ENCODE data around the gene ABCE1. TPM values are rescaled to one million over a fixed set of nuclear protein-coding genes. Genes with fewer than 3 reads are reported as not detected.

The ABCE1 gene
- total and polyA plus RNA-seq, 4 donors: 12.8 to 43.9 (median 30.3) TPM

GRCh38 chr4:145066063-145066501 is 32.0 kb upstream of the ABCE1 start:
- Histone ChIP-seq H3K9me3 (ENCODE audit: control insufficient read depth, low read length) (no peaks in the 10 kb centered on the region), H3K27me3 (ENCODE audit: control insufficient read depth in 1 of 2, insufficient read depth in 2 of 2, low read length in 1 of 2) (no peaks in the 10 kb centered on the region), H3K27ac (ENCODE audit: low read depth in 1 of 2, low read length in 2 of 2) (no peak overlapping the region), H3K4me3 (ENCODE audit: low read length in 2 of 2) (no peak overlapping the region), H3K4me1 (ENCODE audit: control insufficient read depth in 1 of 2, insufficient read depth in 2 of 2, low read length in 2 of 2) (no peaks in the 10 kb centered on the region), H3K36me3 (ENCODE audit: control insufficient read depth in 1 of 2, insufficient read depth in 2 of 2, low read length in 1 of 2) (no peaks in the 10 kb centered on the region)
- ATAC-seq (ENCODE audit: low FRiP score): no peak
- DNase-seq: no peak
- WGBS, 2 donors: 63% methylated on average over 2 of the region's 2 CpGs
- intact Hi-C loops (cut with DNase I): no loop called here

DNA sequence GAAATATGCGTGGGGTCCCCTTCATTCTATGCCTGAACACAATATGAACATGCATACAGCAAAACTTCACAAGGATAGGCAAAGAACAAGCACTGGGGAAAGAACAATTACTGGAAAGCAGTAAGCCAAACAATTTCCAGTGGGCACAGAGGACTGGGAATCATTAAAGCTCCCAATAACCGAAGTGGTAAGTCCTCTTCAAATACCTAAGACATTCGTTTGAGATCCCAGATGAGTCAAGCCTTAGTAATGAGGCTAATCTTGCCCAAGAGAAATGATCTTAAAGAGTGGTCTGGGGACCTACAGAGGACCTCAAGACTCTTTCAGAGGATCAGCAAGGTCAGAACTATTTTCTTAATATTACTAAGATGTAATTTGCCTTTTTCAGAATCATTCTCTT is 28.8 kb upstream of the ABCE1 start:
- no peaks in the 10 kb centered on the region for H3K27me3 ChIP-seq (ENCODE audit: control insufficient read depth in 1 of 2, insufficient read depth in 2 of 2, low read length in 1 of 2)
- no peak overlapping the region for H3K4me3 ChIP-seq (ENCODE audit: low read length in 2 of 2)
- ATAC-seq (ENCODE audit: low FRiP score) (no peak), DNase-seq (no peak)
- 74 to 83% methylated on average over 3 of the region's 3 CpGs for WGBS, 2 donors
- no peaks in the 10 kb centered on the region for H3K36me3 ChIP-seq (ENCODE audit: control insufficient read depth in 1 of 2, insufficient read depth in 2 of 2, low read length in 1 of 2)
- H3K9me3 ChIP-seq (ENCODE audit: control insufficient read depth, low read length): no peaks in the 10 kb centered on the region
- no peaks in the 10 kb centered on the region for H3K4me1 ChIP-seq (ENCODE audit: control insufficient read depth in 1 of 2, insufficient read depth in 2 of 2, low read length in 2 of 2)
- intact Hi-C loops (cut with DNase I): no loop called here
- H3K27ac ChIP-seq (ENCODE audit: low read depth in 1 of 2, low read length in 2 of 2): no peak overlapping the region

DNA sequence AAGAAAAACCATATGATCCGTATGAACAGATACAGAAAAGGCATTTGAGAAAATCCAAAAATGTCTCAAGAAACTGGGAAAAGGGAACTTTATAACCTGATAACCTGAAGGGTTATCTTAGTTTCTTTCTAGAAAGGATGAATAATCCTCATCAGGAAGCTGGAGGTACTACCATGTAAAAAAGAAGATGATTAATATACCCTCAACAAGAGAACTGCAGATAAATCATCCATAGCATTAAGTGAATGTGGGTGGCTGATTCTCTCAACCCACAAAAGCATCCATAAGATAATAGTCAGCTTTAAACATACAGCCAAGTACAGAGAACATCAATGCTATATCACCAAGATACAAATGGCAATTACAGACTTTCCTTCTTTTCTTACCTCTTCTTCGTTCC is 26.6 kb upstream of the ABCE1 start:
- no peaks in the 10 kb centered on the region for H3K27me3 ChIP-seq (ENCODE audit: control insufficient read depth in 1 of 2, insufficient read depth in 2 of 2, low read length in 1 of 2)
- ATAC-seq (ENCODE audit: low FRiP score): no peak
- H3K9me3 ChIP-seq (ENCODE audit: control insufficient read depth, low read length): no peaks in the 10 kb centered on the region
- WGBS, 2 donors: 93 to 96% methylated on average over 2 of the region's 2 CpGs
- intact Hi-C loops (cut with DNase I): no loop called here
- DNase-seq: no peak
- H3K36me3 ChIP-seq (ENCODE audit: control insufficient read depth in 1 of 2, insufficient read depth in 2 of 2, low read length in 1 of 2): no peaks in the 10 kb centered on the region
- no peaks in the 10 kb centered on the region for H3K4me1 ChIP-seq (ENCODE audit: control insufficient read depth in 1 of 2, insufficient read depth in 2 of 2, low read length in 2 of 2)
- H3K4me3 ChIP-seq (ENCODE audit: low read length in 2 of 2): no peak overlapping the region
- H3K27ac ChIP-seq (ENCODE audit: low read depth in 1 of 2, low read length in 2 of 2): no peak overlapping the region

DNA sequence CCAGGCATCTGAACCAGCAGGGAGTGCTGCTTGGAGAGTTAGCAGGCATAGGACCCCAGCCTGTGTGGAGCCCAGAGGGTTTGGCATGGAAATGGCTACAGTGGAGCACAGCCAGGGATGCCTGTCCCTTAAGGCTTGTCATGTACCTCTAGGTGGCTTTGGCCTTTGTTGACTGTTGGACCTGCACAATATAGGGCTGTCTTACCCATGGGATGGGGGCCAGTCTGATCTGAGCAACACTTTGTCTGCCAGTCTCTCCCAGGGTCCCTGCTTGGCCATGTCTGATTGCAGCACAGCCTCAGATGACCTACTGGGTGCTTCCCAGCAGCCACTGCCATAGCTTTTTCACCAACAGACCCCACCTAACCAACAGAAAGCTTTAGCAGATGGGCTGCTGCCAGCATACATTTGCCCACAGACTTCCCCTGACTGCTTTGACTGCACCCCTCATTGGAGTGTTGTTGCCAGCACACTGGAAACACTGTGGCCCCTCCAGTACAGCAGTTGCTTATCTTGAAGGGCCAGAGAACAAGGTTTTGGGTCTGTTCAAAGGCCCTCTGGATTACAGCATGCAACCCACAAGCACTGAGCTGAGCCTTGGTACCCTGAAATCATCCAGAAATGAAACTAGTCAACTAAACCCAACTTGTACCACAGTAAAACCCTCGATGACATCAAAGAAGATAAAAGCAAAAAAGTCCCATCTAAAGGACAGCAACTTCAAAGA is 22.2 kb upstream of the ABCE1 start:
- no peaks in the 10 kb centered on the region for H3K9me3 ChIP-seq (ENCODE audit: control insufficient read depth, low read length)
- no peaks in the 10 kb centered on the region for H3K4me1 ChIP-seq (ENCODE audit: control insufficient read depth in 1 of 2, insufficient read depth in 2 of 2, low read length in 2 of 2)
- DNase-seq (no peak), ATAC-seq (ENCODE audit: low FRiP score) (no peak)
- H3K36me3 ChIP-seq (ENCODE audit: control insufficient read depth in 1 of 2, insufficient read depth in 2 of 2, low read length in 1 of 2): no peaks in the 10 kb centered on the region
- intact Hi-C loops (cut with DNase I): no loop called here
- no peak overlapping the region for H3K27ac ChIP-seq (ENCODE audit: low read depth in 1 of 2, low read length in 2 of 2)
- no peak overlapping the region for H3K4me3 ChIP-seq (ENCODE audit: low read length in 2 of 2)
- no peaks in the 10 kb centered on the region for H3K27me3 ChIP-seq (ENCODE audit: control insufficient read depth in 1 of 2, insufficient read depth in 2 of 2, low read length in 1 of 2)
- 90 to 93% methylated on average over 1 of the region's 1 CpG for WGBS, 2 donors

GRCh38 chr4:145076469-145076855 is 21.6 kb upstream of the ABCE1 start:
- Histone ChIP-seq H3K27me3 (ENCODE audit: control insufficient read depth in 1 of 2, insufficient read depth in 2 of 2, low read length in 1 of 2) (no peaks in the 10 kb centered on the region), H3K4me1 (ENCODE audit: control insufficient read depth in 1 of 2, insufficient read depth in 2 of 2, low read length in 2 of 2) (no peaks in the 10 kb centered on the region), H3K4me3 (ENCODE audit: low read length in 2 of 2) (no peak overlapping the region), H3K36me3 (ENCODE audit: control insufficient read depth in 1 of 2, insufficient read depth in 2 of 2, low read length in 1 of 2) (no peaks in the 10 kb centered on the region), H3K9me3 (ENCODE audit: control insufficient read depth, low read length) (no peaks in the 10 kb centered on the region), H3K27ac (ENCODE audit: low read depth in 1 of 2, low read length in 2 of 2) (no peak overlapping the region)
- intact Hi-C loops (cut with DNase I): no loop called here
- 30 to 54% methylated on average over 2 of the region's 2 CpGs for WGBS, 2 donors
- no peak for DNase-seq
- no peak for ATAC-seq (ENCODE audit: low FRiP score)

- DNase-seq (no peak), ATAC-seq (ENCODE audit: low FRiP score) (no peak)
- no peaks in the 10 kb centered on the region for H3K4me1 ChIP-seq (ENCODE audit: control insufficient read depth in 1 of 2, insufficient read depth in 2 of 2, low read length in 2 of 2)
- H3K27me3 ChIP-seq (ENCODE audit: control insufficient read depth in 1 of 2, insufficient read depth in 2 of 2, low read length in 1 of 2): no peaks in the 10 kb centered on the region
- peaks cover 0 to 2% of the 10 kb centered on the region in 2 donors for H3K36me3 ChIP-seq (ENCODE audit: control insufficient read depth in 1 of 2, insufficient read depth in 2 of 2, low read length in 1 of 2)
- 85 to 100% methylated on average over 1 of the region's 1 CpG for WGBS, 2 donors
- H3K9me3 ChIP-seq (ENCODE audit: control insufficient read depth, low read length): no peaks in the 10 kb centered on the region
- intact Hi-C loops (cut with DNase I): no loop called here
- no peak overlapping the region for H3K27ac ChIP-seq (ENCODE audit: low read depth in 1 of 2, low read length in 2 of 2)
- H3K4me3 ChIP-seq (ENCODE audit: low read length in 2 of 2): no peak overlapping the region
These were observed 16.4 kb upstream of the ABCE1 start for GRCh38 chr4:145081756-145082155.

DNA sequence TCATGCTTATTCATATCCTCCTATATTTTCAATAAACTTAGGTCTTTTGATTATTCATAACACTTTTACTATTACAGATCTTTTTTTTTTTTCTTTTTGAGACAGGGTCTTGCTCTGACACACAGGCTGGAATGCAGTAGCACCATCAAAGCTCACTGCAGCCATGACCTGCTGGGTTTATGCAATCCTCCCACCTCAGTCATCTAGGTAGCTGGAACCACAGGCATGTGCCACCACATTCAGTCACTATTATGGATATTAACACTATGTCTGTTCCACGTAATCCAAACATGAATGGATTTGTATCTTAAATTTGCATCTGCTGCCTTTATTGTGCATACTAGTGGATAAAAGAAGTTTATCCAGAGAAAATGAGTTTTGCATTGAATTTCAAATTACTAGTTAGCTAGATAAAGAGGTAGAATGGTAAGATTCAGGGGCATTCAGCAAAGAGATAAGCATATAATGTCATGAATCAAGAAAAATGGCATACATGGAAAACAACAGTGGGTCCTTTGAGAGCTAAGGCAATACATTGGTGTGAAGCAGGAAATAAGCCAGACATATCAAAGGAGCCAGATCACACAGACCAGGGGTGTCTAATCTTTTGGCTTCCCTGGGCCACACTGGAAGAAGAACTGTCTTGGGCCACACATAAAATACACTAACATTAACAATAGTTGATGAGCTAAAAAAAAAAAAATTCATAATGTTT is 14.1 kb upstream of the ABCE1 start:
- H3K36me3 ChIP-seq (ENCODE audit: control insufficient read depth in 1 of 2, insufficient read depth in 2 of 2, low read length in 1 of 2): peaks cover 0 to 2% of the 10 kb centered on the region in 2 donors
- H3K9me3 ChIP-seq (ENCODE audit: control insufficient read depth, low read length): no peaks in the 10 kb centered on the region
- no peaks in the 10 kb centered on the region for H3K27me3 ChIP-seq (ENCODE audit: control insufficient read depth in 1 of 2, insufficient read depth in 2 of 2, low read length in 1 of 2)
- H3K27ac ChIP-seq (ENCODE audit: low read depth in 1 of 2, low read length in 2 of 2): no peak overlapping the region
- 96% methylated on average over 1 of the region's 1 CpG for WGBS, 2 donors
- ATAC-seq (ENCODE audit: low FRiP score) (no peak), DNase-seq (no peak)
- no peaks in the 10 kb centered on the region for H3K4me1 ChIP-seq (ENCODE audit: control insufficient read depth in 1 of 2, insufficient read depth in 2 of 2, low read length in 2 of 2)
- no peak overlapping the region for H3K4me3 ChIP-seq (ENCODE audit: low read length in 2 of 2)
- intact Hi-C loops (cut with DNase I): no loop called here

GRCh38 chr4:145090380-145090779 is 7.7 kb upstream of the ABCE1 start:
- H3K27me3 ChIP-seq (ENCODE audit: control insufficient read depth in 1 of 2, insufficient read depth in 2 of 2, low read length in 1 of 2): no peaks in the 10 kb centered on the region
- H3K4me1 ChIP-seq (ENCODE audit: control insufficient read depth in 1 of 2, insufficient read depth in 2 of 2, low read length in 2 of 2): peaks cover 0 to 2% of the 10 kb centered on the region in 2 donors
- no peak overlapping the region for H3K27ac ChIP-seq (ENCODE audit: low read depth in 1 of 2, low read length in 2 of 2)
- DNase-seq: no peak
- no peak overlapping the region for H3K4me3 ChIP-seq (ENCODE audit: low read length in 2 of 2)
- peaks cover 3 to 7% of the 10 kb centered on the region in 2 donors for H3K36me3 ChIP-seq (ENCODE audit: control insufficient read depth in 1 of 2, insufficient read depth in 2 of 2, low read length in 1 of 2)
- intact Hi-C loops (cut with DNase I): loop anchor here in 1 of 2 donors (10.0 kb wide), 2 partner anchors 394 to 916 kb away; partner anchors contain the start of gene SMAD1
- 91 to 93% methylated on average over 1 of the region's 1 CpG for WGBS, 2 donors
- no peaks in the 10 kb centered on the region for H3K9me3 ChIP-seq (ENCODE audit: control insufficient read depth, low read length)
- no peak for ATAC-seq (ENCODE audit: low FRiP score)

DNA sequence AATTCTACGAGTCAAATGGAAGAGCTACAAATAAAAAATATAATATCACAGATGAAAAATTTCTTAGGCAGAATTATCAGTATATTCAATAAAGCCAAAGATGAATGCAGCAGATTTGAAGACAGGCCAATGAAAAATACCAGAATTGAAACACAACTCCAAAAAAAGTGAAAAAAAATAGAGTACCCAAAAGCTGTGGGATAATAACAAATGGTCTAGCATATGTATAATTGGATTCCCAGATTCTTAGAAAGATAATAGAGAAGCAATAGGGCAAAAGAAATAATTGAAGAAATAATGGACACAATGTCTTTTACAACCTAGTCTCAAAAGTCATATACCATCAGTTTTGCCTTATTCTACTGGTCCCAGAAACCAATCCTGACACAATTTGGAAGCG is 4.5 kb upstream of the ABCE1 start:
- intact Hi-C loops (cut with DNase I): loop anchor here in 1 of 2 donors (10.0 kb wide), 2 partner anchors 391 to 919 kb away; partner anchors contain the start of gene SMAD1
- Histone ChIP-seq H3K27ac (ENCODE audit: low read depth in 1 of 2, low read length in 2 of 2) (no peak overlapping the region), H3K9me3 (ENCODE audit: control insufficient read depth, low read length) (no peaks in the 10 kb centered on the region), H3K27me3 (ENCODE audit: control insufficient read depth in 1 of 2, insufficient read depth in 2 of 2, low read length in 1 of 2) (no peaks in the 10 kb centered on the region), H3K4me1 (ENCODE audit: control insufficient read depth in 1 of 2, insufficient read depth in 2 of 2, low read length in 2 of 2) (peaks cover 0 to 2% of the 10 kb centered on the region in 2 donors), H3K4me3 (ENCODE audit: low read length in 2 of 2) (no peak overlapping the region), H3K36me3 (ENCODE audit: control insufficient read depth in 1 of 2, insufficient read depth in 2 of 2, low read length in 1 of 2) (peaks cover 3 to 7% of the 10 kb centered on the region in 2 donors)
- no peak for ATAC-seq (ENCODE audit: low FRiP score)
- DNase-seq: no peak
- WGBS, 2 donors: 96 to 98% methylated on average over 2 of the region's 2 CpGs

Data from aorta (tissue), 5 donors.